Psoas muscle (tissue), 8 donors: ENCODE data around the gene APELA. TPM values are rescaled to one million over a fixed set of nuclear protein-coding genes. Genes with fewer than 3 reads are reported as not detected.
"Not testable (repeated sequence)": the region's sequence is repeated elsewhere in the genome, so short reads cannot be mapped to it uniquely, and the experiment has no call there.

Experiments
- ATAC-seq, 4 donors: fragments of 200-7000 bp; cut with Tn5 transposase; one replicate each; pipeline ENCODE4 v1.9.1; 2020; ENCODE audit warnings: moderate library complexity in 3 of 4, mild to moderate bottlenecking in 2 of 4
- DNase-seq, 2 donors: peaks; one replicate each; pipeline ENCODE4 v3.0.0-alpha.2; 2020
- H3K27ac ChIP-seq: fragments of 200-600 bp; one replicate; pipeline ENCODE4 v1.8.0; 2022
- H3K27me3 ChIP-seq, 3 donors: fragments of 200-600 bp in 1 of 3; one replicate each; pipeline versions ENCODE4 v1.6.1 to v1.8.0; 2013 to 2022; ENCODE audit warnings: low read length in 2 of 3, mild to moderate bottlenecking in 2 of 3, moderate library complexity in 1 of 3; ENCODE audit not compliant: insufficient read depth in 3 of 3
- H3K36me3 ChIP-seq, 2 donors: fragments of 200-600 bp in 1 of 2; one replicate each; pipeline versions ENCODE4 v1.6.1 to v1.8.0; 2013 to 2022; ENCODE audit warnings: low read depth in 1 of 2, mild to moderate bottlenecking in 1 of 2, moderate library complexity in 1 of 2; ENCODE audit not compliant: insufficient read depth in 1 of 2
- H3K4me1 ChIP-seq: fragments of 200-600 bp; one replicate; pipeline ENCODE4 v1.8.0; 2022
- H3K4me3 ChIP-seq: fragments of 200-600 bp; one replicate; pipeline ENCODE4 v1.8.0; 2022; ENCODE audit warnings: mild to moderate bottlenecking
- H3K9me3 ChIP-seq: fragments of 200-600 bp; one replicate; pipeline ENCODE4 v1.8.0; 2022
- WGBS, 3 donors: extraction: QIAGEN DNeasy Blood & Tissue Kit; methylation state at CpG; one replicate each; pipeline versions ENCODE4 v1.1.6 to v1.1.7; 2013; 5-methylcytosine and 5-hydroxymethylcytosine counted together
- intact Hi-C, 2 donors: fragments of 100-400 bp; cut with DNase I; formaldehyde crosslinking; loops; one replicate each; pipeline versions ENCODE4 v1.11.0 to v1.14.2; 2022
- polyA plus RNA-seq, 3 donors: library from polyadenylated mRNA; stranded (reverse); fragments of 200-250 nt; gene quantifications; one replicate each; pipeline ENCODE4 v1.2.3, GENCODE V29; 2013
- total RNA-seq, 4 donors: library from RNA; stranded (reverse); fragmentation: NEBNext Ultra II Directional in 2 of 4; extraction: Animal tissue kit (Norgen Biotek cat#: 25700) in 2 of 4; gene quantifications; one replicate each; pipeline versions ENCODE4 v1.2.1 to v1.2.4, GENCODE V29; 2021 to 2023
- TF ChIP-seq, protein P1 (sequence below): fragments of 200-600 bp; IDR thresholded peaks from one replicate; pipeline ENCODE4 v1.8.0; 2022; ENCODE audit warnings: antibody characterized with exemption
- donor health status: healthy with polysubstance abuse.
- donor health status: DM: no; HTN: no; CAD: no; lungs with moderate emphysema.
- donor health status: Bipolar disorder and iron deficiency.
- donor health status: healthy.
- donor health status: DM: yes; HTN: yes; CAD: no.
- donor health status: DM: no; HTN: no; CAD: no.
- donor health status: DM: no; HTN: no; CAD: no.
- donor health status: DM: yes; HTN: yes; CAD: no.

Gene APELA
- total and polyA plus RNA-seq, 7 donors: 0.03 TPM; not detected in 6

DNA sequence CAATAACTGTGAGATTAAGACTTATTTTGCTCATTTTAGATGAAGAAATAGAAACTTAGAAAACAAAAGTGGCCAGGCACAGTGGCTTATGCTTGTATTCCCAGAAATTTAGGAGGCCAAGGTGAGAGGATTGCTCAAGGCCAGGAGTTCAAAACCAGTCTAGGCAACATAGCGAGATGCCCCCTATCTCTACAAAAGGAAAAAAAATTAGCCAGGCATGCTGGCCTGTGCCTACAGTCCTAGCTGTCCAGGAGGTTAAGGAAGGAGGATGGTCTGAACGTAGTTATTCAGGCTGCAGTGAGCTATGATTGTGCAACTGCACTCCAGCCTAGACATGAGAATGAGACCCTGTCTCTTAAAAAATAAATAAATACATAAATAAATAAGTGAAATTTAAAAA lies 28.0 kb downstream of the APELA start:
- Histone ChIP-seq H3K4me1 (no peaks in the 10 kb centered on the region), H3K36me3 (no peaks in the 10 kb centered on the region), H3K9me3 (no peaks in the 10 kb centered on the region), H3K4me3 (no peak overlapping the region), H3K27me3 (no peaks in the 10 kb centered on the region), H3K27ac (no peak overlapping the region)
- DNase-seq (no peak), ATAC-seq (no peak)
- intact Hi-C loops: no loop called here
- TF ChIP-seq, protein P1, sequence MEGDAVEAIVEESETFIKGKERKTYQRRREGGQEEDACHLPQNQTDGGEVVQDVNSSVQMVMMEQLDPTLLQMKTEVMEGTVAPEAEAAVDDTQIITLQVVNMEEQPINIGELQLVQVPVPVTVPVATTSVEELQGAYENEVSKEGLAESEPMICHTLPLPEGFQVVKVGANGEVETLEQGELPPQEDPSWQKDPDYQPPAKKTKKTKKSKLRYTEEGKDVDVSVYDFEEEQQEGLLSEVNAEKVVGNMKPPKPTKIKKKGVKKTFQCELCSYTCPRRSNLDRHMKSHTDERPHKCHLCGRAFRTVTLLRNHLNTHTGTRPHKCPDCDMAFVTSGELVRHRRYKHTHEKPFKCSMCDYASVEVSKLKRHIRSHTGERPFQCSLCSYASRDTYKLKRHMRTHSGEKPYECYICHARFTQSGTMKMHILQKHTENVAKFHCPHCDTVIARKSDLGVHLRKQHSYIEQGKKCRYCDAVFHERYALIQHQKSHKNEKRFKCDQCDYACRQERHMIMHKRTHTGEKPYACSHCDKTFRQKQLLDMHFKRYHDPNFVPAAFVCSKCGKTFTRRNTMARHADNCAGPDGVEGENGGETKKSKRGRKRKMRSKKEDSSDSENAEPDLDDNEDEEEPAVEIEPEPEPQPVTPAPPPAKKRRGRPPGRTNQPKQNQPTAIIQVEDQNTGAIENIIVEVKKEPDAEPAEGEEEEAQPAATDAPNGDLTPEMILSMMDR: no peak
- WGBS, 3 donors: 82 to 95% (median 88%) methylated on average over 2 of the region's 2 CpGs

DNA sequence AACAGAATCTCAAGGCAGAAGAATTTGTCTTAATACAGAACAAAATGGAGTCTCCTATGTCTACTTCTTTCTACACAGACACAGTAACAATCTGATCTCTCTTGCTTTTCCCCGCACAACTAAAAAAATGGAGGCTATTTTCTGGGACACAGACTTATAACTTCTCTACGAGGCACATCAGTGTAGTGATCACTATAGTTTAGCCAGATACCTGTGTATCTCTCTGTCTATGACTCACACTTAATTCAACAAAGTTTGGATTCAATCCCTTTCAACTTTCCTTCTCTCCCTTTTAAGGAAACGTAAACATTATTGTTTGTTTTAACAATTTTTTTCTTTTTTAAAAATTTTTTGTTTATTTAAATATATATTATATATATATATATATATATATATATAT lies 29.4 kb downstream of the APELA start:
- ATAC-seq (no peak), DNase-seq (no peak)
- Histone ChIP-seq H3K27ac (no peak overlapping the region), H3K9me3 (no peaks in the 10 kb centered on the region), H3K27me3 (no peaks in the 10 kb centered on the region), H3K36me3 (no peaks in the 10 kb centered on the region), H3K4me1 (no peaks in the 10 kb centered on the region), H3K4me3 (no peak overlapping the region)
- TF ChIP-seq, protein P1: no peak
- intact Hi-C loops: no loop called here
- 37 to 85% (median 42%) methylated on average over 3 of the region's 3 CpGs for WGBS, 3 donors

DNA sequence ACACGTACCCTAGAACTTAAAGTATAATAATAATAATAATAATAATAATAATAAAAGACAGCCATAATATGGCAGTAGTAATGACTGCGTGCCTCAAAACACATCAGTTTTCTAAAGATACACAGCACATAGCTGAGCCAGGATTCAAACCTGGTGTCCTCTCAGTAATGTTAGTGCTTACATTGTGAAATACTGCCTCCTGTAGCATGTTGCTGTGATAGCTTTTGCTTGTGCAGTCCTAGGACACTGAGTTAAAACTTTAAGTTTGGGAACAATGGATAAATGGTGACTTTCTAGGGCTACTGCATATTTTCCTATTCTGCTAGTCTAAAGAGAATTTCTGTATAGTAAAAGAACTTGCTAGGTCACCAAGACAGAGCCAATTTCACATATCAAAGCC lies 36.5 kb downstream of the APELA start:
- H3K27ac ChIP-seq, H3K36me3 ChIP-seq, DNase-seq, H3K4me3 ChIP-seq, H3K4me1 ChIP-seq, intact Hi-C loops, H3K9me3 ChIP-seq, H3K27me3 ChIP-seq, ATAC-seq: not testable (repeated sequence)
- 89 to 92% (median 90%) methylated on average over 2 of the region's 2 CpGs for WGBS, 3 donors

DNA sequence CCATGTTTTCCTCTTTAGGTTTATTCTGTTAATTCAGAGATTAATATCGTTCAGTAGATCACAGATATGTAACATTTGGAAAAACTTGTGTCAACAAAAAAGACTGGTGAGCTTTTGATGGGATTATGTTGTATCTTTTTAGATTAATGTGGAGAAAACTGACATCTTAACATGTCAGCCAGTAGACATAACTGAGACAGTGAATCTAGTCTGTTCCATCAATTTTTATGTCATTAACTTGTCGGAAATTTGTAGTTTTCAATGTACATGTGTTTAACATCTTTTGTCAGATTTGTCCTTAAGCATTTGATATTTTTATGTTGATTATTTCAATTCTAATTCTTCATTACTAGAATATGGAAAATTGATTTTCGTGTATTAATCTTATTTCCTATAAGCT lies 42.0 kb downstream of the APELA start:
- H3K36me3 ChIP-seq: no peaks in the 10 kb centered on the region
- no peak overlapping the region for H3K4me3 ChIP-seq
- intact Hi-C loops: no loop called here
- H3K27ac ChIP-seq: no peak overlapping the region
- no peaks in the 10 kb centered on the region for H3K9me3 ChIP-seq
- TF ChIP-seq, protein P1: no peak
- WGBS, 3 donors: 63 to 93% (median 78%) methylated on average over 3 of the region's 3 CpGs
- H3K27me3 ChIP-seq: peaks cover 0 to 2% (median 0%) of the 10 kb centered on the region in 3 donors
- DNase-seq (no peak), ATAC-seq (no peak)
- no peaks in the 10 kb centered on the region for H3K4me1 ChIP-seq

DNA sequence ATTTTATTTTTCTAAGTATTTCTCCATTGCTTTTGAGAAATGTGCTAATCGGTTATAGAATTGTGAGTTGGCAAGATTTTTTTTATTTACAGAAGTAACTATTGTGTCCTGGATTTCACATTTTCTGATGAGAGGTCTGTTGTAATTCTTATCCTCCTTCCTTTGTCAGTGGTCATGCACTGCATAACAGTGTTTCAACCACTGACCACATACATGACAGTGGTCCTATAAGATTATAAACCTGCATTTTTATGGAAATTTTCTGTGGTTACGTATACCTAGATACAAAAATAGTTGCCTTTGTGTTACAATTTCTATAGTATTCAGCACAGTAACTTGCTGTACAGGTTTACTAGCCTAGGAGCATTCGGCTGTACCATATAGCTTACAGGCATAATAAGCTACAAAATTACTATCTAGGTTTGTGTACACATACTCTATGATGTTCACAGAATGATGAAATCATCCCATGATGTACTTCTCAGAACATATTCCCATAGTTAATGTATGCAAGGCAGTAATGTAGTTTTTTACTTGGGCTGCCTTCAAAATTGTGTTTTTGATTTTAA lies 47.8 kb downstream of the APELA start:
- no peak for ATAC-seq
- TF ChIP-seq, protein P1: no peak
- Histone ChIP-seq H3K4me1 (no peaks in the 10 kb centered on the region), H3K27me3 (peaks cover 0 to 2% (median 0%) of the 10 kb centered on the region in 3 donors), H3K4me3 (no peak overlapping the region), H3K27ac (no peak overlapping the region), H3K9me3 (no peaks in the 10 kb centered on the region), H3K36me3 (no peaks in the 10 kb centered on the region)
- DNase-seq: no peak
- intact Hi-C loops: no loop called here
- WGBS, 3 donors: 81 to 94% (median 90%) methylated on average over 3 of the region's 3 CpGs
